Brain microvascular endothelial cell (primary cell): Measurements from ENCODE around the gene FAM241B.

ENCODE experiments used
- DNase-seq: peaks from one replicate; pipeline ENCODE4 v3.0.0-alpha.2; 2020
- H3K27ac ChIP-seq: fragments of 250-450 bp; sonication (Bioruptor Pico); 2 replicates; pipeline ENCODE4 v1.5.1; 2020; ENCODE audit warnings: mild to moderate bottlenecking, moderate library complexity
- H3K27me3 ChIP-seq: fragments of 250-450 bp; sonication (Bioruptor Pico); replicated peaks from 2 replicates; pipeline ENCODE4 v1.5.1; 2020; ENCODE audit warnings: mild to moderate bottlenecking
- H3K36me3 ChIP-seq: fragments of 250-450 bp; sonication (Bioruptor Pico); replicated peaks from 2 replicates; pipeline ENCODE4 v1.5.1; 2020; ENCODE audit warnings: mild to moderate bottlenecking
- H3K4me3 ChIP-seq: 2 replicates; pipeline ENCODE4 v1.5.1; 2011; ENCODE audit warnings: low read depth, mild to moderate bottlenecking, control low read depth, low read length, moderate library complexity
- in situ Hi-C: cut with HindIII; loops from 2 replicates; pipeline ENCODE4 v1.10.0; 2017; ENCODE audit warnings: low sequenced_read_pairs, low pct_ligation_motif_present
- TF ChIP-seq, protein P1 (sequence below): IDR thresholded peaks from 2 replicates; pipeline ENCODE4 v1.5.1; 2011; ENCODE audit warnings: low read depth, mild to moderate bottlenecking, moderate library complexity, low read length, control low read depth, inconsistent platforms; ENCODE audit errors: missing control alignments

Gene FAM241B

DNA sequence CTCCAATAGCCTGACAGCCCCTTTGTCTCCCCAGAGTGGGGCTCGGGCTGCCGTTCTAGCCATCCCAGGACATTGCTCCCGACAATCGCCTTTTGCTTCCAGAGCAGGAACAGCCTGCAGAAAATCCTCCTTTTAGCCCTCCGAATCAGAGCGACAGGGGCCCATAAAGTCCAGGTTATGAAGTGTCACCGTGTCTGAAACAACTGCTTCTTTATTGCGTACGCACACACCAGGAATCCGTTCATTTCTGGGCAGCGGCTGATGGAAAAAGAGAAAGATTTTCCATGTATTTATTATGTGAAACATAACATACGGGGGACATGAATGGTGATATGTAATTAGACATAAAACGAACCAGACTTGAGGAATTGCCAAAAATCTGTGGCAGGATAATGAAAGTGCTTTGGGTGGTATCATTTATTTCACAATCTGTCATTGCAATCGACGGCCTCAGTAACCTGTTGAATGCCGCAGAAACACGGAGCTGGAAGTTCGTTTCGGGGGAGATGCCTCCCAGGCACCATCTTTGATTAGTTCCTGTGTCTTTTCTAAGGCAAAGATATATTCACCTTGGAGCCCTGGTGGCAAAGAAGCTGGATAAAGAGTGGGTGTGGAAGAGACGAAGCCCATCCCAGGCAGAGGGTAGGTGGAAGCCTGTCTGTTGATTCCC is 48.1 kb downstream of the FAM241B start:
- Histone ChIP-seq H3K27me3 (peaks cover 16% of the 10 kb centered on the region), H3K4me3 (no peak overlapping the region), H3K36me3 (no peaks in the 10 kb centered on the region), H3K27ac (no peak overlapping the region)
- TF ChIP-seq, protein P1, sequence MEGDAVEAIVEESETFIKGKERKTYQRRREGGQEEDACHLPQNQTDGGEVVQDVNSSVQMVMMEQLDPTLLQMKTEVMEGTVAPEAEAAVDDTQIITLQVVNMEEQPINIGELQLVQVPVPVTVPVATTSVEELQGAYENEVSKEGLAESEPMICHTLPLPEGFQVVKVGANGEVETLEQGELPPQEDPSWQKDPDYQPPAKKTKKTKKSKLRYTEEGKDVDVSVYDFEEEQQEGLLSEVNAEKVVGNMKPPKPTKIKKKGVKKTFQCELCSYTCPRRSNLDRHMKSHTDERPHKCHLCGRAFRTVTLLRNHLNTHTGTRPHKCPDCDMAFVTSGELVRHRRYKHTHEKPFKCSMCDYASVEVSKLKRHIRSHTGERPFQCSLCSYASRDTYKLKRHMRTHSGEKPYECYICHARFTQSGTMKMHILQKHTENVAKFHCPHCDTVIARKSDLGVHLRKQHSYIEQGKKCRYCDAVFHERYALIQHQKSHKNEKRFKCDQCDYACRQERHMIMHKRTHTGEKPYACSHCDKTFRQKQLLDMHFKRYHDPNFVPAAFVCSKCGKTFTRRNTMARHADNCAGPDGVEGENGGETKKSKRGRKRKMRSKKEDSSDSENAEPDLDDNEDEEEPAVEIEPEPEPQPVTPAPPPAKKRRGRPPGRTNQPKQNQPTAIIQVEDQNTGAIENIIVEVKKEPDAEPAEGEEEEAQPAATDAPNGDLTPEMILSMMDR = no peak
- in situ Hi-C loops = no loop called here
- DNase-seq = no peak

DNA sequence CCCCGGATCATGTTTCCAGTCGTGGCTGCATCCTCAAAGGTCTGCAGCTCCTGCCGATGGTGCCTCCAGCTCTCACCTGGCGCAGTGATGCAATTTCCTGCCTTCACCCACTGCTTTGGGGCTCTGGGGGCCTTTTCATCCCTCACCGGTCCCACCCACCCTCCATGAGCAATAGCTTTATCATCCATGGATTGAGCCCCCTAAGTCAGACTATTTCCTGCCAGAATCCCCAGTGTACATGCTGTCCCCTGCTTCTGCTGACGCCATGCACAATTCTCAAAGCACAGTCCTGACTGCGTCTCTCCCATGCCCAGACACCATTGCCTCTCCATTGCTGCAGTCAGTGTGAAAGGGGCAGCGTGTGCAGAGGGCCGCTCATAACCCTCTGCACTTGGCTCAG is 49.7 kb downstream of the FAM241B start:
- Histone ChIP-seq H3K4me3 (no peak overlapping the region), H3K27me3 (peaks cover 15% of the 10 kb centered on the region), H3K36me3 (no peaks in the 10 kb centered on the region), H3K27ac (no peak overlapping the region)
- TF ChIP-seq, protein P1 = no peak
- in situ Hi-C loops = no loop called here
- no peak for DNase-seq

DNA sequence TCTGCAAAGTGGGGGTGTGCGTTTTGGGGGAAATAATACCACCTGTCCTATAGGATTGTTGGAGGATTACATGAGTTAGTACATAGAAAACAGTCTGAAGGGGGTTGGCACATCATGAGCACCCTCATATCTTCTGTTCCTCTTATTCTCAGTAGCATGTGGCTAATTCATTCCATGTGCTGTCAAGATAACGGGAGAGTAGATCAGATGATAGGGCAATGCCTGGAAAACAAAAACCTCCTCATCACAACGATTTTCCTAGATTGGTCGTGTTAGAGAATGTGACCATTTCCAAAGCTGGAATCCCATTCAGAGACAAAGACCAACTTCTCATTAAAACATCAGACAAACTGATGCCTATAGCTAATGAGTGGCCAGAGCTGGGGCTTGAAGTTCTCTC is 50.6 kb downstream of the FAM241B start:
- H3K4me3 ChIP-seq = no peak overlapping the region
- no peak for DNase-seq
- no peak overlapping the region for H3K27ac ChIP-seq
- no peaks in the 10 kb centered on the region for H3K36me3 ChIP-seq
- TF ChIP-seq, protein P1 = no peak
- in situ Hi-C loops = no loop called here
- peaks cover 11% of the 10 kb centered on the region for H3K27me3 ChIP-seq

DNA sequence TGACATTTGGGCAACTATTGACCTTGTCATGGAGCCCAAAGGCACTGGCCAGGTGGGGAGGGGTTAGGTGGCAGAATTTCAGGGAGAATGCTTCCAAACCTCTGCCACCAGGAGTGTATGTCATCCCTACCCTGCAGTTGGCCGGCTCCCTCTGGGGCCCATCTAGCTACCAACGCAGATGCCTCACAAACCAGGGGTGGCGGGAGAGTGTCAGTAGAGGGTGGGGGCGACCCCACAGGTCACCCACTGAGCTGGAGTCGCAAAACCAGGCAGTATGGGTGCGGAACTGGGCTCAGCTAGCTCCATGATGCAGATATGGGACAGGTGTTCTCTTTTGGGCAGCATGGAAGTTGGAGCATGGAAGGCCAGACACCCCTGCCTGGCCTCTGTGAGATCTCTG is 51.4 kb downstream of the FAM241B start:
- no peak overlapping the region for H3K27ac ChIP-seq
- H3K4me3 ChIP-seq = no peak overlapping the region
- peaks cover 5% of the 10 kb centered on the region for H3K27me3 ChIP-seq
- TF ChIP-seq, protein P1 = no peak
- in situ Hi-C loops = no loop called here
- no peak for DNase-seq
- no peaks in the 10 kb centered on the region for H3K36me3 ChIP-seq

DNA sequence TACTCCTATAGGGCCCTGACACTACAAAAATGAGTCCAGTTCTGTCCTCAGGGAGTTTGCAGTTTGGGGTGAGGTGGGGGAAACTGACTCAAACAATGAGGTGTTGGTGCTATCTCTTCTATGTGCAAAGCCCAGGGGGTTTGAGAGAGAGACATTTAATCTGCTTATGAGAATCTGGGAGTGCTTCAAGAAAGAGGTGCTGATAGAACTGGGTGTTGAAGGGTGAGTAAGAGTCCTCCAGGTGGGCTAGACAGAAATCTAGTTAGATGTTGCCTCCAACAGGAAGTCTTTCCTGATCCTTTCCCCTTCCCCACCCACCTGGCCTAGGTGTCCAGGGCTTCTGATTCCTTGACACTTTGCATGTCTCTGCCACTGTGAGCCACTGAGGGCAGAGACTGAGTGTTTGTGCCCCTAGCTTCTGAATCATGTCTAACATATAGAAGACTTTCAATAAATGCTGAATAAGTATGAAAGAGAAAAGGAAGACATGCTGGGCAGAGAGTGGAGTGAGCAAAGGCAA is 53.0 kb downstream of the FAM241B start:
- in situ Hi-C loops = no loop called here

More for the DNA sequence above, 53.0 kb downstream of the FAM241B start:
- TF ChIP-seq, protein P1 = no peak
- Histone ChIP-seq H3K27me3 (peaks cover 4% of the 10 kb centered on the region), H3K36me3 (no peaks in the 10 kb centered on the region), H3K27ac (no peak overlapping the region), H3K4me3 (no peak overlapping the region)
- DNase-seq = no peak
